Measurements from ENCODE around the gene MUC5B.

- TF ChIP-seq, protein P1, sequence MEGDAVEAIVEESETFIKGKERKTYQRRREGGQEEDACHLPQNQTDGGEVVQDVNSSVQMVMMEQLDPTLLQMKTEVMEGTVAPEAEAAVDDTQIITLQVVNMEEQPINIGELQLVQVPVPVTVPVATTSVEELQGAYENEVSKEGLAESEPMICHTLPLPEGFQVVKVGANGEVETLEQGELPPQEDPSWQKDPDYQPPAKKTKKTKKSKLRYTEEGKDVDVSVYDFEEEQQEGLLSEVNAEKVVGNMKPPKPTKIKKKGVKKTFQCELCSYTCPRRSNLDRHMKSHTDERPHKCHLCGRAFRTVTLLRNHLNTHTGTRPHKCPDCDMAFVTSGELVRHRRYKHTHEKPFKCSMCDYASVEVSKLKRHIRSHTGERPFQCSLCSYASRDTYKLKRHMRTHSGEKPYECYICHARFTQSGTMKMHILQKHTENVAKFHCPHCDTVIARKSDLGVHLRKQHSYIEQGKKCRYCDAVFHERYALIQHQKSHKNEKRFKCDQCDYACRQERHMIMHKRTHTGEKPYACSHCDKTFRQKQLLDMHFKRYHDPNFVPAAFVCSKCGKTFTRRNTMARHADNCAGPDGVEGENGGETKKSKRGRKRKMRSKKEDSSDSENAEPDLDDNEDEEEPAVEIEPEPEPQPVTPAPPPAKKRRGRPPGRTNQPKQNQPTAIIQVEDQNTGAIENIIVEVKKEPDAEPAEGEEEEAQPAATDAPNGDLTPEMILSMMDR (IDR thresholded peaks at IDR 0.05; ENCODE audit: insufficient read depth, low read length) = no peak
- TF ChIP-seq GABPA (IDR thresholded peaks at IDR 0.05; ENCODE audit: low read depth) = no peak
Measured at GRCh38 chr11:1223346-1224110, 662 bp downstream of the MUC5B start.
